Stimulated activated CD4-positive, alpha-beta T cell treated with anti-CD3 and anti-CD28 coated beads, Interleukin-1b, Interleukin-23, amount 100 ng/mL, for 24 hours (primary cell): ENCODE data around the gene FILIP1L.

Experiments
- DNase-seq, 4 experiments: peaks; one replicate each; pipeline ENCODE4 v3.0.0-alpha.2; 2020; ENCODE audit warnings: low read depth in 4 of 4, low spot score in 1 of 4

FILIP1L gene

DNA sequence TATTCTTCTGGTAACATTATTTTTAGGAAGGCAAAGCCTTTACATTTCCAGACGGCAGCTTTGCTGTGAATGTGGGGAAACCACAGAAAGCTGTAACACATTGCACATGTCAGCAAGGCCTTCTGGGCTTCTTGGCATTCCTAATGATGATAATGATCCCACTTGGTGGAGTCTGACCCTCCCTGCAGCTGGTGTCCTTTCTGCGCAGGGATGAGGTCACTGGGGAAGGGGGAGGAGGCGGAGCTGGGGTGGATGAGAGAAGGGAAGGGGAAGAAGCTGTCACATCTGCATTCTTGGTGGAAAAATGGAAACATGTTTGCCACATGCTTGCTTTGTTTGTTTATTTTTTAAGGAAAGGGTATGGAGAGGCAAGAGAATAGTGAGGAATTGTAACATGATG is 68.6 kb downstream of the FILIP1L start:
- no peak for DNase-seq

DNA sequence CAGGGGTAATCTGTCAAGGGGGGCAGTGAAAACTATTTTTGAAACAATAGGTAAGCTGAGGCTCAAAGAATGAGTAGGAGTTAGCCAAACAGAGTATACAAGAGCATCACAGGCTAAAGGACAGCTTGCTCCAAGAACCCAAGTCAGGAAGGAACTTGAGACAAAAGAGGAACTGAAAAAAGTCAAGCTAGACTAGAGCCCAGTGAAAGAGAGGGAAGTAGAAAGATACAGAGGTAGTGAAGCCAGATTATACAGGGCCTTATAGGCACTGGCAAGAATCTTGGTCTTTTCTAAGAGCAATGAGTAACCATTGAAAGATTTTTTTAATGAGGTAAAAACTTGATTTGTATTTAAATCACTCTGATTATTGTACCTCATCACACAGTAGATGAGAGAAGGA is 69.9 kb downstream of the FILIP1L start:
- no peak for DNase-seq

DNA sequence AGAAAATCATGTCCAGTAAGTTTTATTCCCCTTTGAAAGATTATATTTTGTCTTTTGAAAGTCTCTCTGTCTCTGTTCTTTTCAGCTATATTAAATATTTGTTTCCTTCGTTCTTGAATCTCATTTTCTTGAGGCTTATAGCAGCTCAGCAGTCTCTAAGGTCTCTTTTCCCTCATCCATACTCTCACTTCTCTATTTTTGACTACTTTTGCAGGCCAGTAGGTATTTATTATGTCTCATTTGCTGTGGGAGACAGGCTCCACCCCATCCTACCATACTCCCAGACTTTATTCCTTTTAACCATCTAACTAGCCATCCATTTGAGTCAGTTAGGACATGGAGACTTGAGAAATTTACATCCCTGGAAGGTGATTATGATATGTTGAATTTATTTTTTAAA is 71.0 kb downstream of the FILIP1L start:
- DNase-seq, result no peak

DNA sequence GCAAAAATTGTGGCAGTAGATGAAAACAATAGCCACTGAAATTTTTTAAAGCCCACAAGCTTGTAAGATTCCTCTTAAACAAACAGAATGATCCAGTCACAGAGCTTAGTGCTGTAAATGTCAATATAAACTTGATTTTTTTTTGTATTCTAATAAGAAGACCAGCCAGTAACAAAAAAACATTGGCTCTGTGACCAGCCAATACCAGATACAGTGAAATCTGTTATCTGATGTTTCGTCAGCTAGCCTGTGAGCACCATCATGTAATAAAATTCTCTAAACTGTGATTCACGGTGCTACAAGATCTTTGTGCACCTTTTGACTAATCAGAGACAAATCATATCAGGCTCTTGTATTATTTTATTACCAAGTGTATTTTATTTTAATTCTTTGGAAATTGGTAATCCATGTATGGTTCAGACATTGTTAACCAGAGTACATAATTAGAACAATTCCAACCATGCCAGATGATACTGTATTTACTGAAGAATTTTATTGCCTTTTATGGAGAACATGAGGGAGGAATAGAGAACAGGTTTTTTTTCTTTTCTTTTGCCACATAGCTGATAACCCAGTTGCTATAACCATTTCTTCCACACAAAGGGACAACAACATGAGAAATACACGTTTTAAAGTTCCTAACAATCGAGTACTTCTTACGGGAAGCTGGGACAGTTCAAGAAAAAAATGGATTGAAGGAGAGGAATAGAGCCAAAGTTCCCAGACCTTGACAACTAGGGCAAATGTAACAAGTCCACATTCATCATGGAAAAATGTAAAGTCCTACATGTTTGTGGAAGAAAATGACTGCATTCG is 71.9 kb downstream of the FILIP1L start:
- DNase-seq, result no peak

DNA sequence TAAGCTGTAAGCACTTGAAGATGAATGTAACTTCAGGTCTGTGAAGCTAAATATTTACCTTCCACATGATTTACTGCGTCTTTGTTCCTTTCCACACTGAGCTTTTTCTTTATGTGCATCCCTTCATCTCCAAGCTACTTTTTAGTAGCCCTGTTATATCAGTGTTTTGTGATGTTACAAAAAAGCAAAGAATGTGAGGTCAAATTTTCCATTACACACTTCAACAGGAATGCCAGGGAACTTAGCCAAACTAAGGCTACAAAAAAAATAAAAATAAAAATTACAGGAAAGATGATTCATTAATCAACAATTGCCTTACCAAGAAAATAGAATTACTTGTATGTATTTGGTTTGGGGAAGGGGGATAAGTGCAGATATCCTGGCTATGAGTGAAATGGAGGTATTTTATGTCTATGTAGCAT is 73.0 kb downstream of the FILIP1L start:
- no peak for DNase-seq

DNA sequence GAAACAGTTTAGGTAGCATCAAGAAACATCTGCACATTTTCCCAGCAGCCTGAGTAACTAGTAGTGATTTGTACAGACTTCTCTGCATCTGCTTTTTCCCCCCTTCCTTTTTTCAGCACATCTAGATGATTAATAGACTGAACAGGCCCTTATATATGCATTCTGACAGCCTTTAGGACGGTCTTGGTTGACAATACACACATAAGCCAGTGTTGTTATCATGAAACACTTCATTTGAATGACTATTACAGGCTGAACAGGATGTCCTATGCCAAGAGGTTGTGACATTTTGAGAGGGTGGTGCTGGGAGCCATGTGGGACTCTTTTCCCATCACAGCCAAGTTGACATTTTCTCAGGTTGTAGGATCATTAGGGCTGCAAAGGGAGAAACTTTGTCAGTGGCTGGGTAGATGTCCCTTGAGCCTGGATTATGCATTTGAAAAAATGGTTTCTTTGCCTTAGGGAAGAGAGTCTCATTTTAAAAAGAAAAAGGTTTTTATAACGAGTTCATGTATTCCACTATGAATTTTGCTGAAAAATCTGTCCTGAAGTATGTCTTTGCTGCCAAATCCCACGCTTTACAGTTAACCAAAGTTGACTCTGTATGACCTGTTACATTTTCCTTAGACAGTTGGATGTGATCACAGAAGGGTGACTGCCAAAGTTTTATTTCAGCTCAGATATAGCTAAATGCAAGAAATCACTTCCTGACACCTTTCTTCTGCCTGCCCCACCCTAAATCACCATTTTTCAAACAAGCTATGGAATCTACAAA is 73.7 kb downstream of the FILIP1L start:
- no peak for DNase-seq

DNA sequence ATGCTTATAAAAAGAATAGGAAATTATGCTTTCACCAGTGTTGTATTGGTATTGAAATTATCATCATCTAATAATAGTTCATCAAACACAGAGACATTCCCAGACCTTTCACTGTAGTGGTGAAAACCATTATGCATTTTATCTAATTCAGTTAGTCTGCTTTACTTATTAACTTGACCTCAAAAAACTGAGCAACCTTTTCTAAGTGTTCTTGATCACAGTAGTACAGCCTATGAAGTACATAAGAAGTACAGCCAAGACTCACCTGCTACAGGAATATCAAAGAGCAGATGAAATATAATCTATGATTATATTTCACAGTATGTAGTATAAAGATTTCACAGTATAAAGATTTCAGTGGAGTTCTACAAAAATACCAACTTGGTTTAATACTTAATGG is 75.2 kb downstream of the FILIP1L start:
- no peak for DNase-seq

DNA sequence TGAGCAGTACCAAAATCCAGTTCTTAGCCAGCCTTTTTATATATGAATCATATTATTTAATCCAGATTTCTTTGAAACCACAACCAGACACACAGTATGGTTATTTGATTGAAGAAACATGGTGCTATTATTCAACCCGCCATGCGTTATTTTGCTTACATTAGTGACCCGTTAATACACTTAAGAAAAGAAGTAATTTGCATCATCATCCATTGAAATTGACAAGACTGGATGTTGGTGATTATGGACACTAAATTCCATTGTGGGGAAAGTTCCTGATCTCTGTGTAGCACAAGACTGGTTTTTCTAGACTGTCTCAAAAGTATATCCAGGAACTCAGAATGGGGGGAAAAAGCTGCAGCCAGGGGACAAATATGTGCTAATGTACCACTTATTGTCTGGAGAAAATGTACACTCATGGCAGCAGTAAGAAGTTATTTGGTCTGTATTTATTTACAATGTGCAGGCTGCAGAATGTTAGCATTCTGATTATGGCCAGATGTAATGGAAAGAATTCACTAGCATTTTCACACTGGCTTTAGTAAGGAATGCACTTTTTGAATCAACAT is 80.3 kb downstream of the FILIP1L start:
- no peak for DNase-seq

DNA sequence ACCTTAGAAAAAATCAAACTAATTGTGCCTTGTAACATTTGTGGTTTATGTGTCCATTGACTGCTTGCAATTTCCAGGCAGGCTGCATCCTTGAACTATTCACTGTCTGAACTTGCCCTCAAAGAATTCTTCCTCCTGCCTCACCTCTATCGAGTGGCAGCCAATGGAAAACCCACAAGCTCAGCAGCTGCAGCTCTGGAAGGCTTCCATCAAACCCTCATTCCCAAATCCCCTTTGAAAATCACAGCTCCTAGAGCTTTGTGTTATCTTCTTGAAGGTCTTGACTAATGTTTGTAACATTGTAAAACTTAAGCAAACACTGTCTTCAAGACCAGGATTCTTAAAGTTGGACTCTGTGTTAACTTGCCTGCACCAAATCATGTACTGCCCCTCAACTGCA is 81.1 kb downstream of the FILIP1L start:
- no peak for DNase-seq

DNA sequence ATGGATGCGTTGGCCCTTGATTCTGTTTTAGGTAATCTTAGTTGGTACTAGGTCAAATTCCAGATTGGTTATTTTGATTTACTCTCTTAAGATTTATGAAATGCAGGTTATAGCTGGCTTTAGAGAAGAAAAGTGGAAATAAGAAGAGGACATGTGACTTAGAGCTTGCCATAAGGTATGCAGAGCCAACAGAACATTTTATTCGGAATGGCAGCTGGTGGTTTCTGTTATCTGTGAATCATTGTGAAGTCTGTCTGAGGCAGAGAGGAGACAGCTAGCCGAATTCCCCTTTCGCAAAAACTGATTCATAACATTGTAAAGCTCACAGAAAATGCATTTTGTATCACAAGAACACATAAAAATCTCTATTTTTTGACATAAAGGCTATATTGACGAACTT is 82.1 kb downstream of the FILIP1L start:
- no peak for DNase-seq

DNA sequence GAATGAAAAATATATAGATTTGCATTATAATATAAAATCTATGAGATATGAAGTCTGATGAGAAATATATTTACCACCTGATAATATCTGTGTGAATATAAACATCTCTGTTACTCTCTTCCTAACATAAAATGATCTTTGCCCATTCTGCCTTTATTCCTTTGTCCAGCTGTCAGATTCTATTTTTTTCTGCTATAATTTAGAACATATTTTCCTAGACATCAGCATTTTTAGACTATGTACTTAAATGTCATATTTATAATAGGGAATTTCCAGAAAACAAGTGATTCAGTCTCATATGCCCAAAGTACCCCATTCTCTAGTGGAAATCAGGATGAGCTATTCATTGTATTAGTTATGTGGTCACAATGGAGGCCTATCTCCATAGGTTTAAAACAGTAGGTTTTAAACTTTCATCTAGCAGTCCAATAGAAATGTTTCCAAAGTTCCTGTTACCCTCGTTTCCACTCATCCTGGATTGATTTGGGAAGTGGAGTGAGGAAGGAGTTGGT is 83.3 kb downstream of the FILIP1L start:
- no peak for DNase-seq

DNA sequence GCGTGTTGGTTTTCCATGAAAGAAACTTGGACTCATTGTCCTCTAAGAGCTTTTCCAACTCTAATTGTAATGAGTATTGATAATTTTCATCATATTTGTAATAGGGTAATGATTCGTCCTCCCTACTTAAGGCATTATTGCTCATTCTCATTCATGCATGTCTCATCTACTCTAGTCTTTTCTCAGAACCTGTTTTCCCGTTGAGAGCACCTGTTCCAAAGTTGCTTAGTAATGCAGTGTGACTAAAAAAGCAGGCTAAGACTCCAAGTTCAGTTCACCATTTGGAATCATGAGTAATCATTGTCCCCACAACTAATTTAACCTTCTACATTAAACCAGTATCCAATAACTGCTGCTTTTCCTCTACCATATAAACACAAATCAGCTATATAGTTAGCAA is 84.0 kb downstream of the FILIP1L start:
- no peak for DNase-seq

DNA sequence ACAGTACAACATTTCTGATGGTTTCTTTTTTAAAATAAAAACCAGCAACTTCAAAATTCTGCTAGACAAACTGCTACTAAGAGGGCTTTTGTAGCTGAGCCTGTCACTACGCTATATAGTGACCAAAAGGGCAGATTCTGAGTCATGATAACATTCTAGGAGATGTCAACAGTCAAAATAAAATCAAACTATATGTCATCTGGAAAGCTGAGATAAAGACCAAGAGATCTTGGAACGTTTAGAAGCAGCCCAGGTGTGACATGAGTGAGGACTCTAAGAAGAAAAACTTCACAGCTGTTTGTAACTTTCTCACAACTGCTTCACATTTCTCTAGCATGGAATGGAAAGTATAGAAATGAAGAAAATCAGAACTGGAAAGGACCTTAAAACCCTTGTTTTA is 84.6 kb downstream of the FILIP1L start:
- no peak for DNase-seq

DNA sequence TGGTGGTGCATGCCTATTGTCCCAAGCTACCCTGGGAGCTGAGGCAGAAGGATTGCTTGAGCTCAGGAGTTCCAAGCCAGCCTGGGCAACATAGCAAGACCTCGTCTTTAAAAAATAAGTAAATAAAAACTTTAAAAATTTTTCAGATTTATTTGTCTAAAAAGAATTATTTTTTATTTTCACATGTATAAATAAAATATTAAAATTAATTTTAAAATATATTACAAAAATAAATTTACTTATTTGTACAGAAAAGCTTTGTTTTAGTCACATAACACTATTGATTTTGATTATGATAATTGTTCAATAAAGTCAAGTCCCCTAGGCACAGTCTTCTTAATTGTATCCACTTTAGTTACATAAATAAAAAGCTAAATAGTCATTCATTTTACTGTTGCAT is 85.2 kb downstream of the FILIP1L start:
- DNase-seq, result no peak

DNA sequence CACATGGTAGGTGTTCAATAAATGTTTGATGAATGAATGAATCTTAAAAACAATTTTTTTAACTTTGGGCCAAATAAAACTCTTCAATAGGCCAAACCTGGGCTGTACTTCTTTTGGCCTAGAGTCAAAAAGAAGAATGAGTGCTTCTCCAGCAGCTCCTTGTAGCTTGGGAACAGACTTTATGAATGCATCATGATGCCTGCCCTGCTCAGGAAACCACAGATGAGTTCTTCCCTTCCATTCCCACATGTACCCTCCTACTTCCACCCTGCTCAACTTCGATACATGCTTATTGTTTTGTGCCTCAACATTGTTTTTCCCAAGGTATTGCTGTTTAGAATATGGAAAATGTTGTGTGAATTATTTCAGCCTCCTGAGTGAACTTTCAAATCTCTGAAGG is 87.0 kb downstream of the FILIP1L start:
- no peak for DNase-seq

DNA sequence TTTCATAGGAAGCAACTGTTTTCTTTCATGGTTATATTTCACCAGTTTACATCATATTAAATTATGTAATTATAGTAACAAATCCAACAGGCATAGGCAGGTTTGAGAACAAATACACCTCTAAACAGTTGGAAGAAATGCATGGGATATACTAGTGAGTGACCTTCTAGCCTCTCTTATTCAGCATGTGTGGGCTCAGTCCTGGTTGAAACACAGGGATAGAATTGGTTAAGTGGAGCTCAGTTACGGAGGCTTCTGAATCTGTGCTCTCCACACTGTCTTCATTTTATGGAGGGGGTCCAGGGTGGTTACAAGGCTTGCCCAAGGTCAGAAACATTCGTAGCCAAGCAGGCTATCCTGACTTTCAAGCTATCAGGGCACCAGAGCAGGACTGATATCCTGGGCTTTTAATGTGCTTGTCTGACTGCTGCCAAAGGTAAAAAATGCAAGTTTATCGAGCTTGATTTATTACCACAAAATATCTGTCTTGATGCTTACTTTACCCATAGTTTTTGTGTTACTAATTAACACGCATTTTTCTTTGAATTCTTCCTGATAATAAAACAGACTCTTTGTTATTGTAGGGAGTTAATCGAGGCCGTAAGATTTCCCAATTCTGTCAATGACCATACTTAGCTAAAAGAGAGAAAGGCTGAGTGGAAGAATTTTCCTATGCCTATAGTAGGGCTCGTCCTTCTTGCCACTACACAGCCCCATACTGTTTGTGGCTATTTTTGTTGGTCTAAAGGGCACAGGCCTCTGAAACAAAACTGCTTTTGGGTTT is 89.6 kb downstream of the FILIP1L start:
- no peak for DNase-seq

DNA sequence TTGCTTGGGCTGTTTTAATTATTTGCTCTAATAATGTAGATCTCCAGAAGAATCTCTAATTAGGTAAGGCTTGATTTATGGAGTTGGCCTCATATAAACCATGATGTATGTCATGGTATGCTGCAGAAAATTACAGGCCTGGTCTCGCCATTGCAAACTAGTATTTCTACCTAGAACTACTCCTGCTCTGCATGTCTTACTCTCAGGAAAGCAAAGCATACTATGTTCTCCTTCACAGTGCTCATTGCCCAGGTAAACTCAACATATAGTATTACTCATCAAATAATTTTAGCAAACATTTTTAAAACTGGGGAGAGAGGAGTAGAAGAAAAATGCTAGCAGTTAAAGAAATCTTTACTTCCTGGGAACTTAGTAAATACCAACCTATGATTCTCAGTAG is 90.7 kb downstream of the FILIP1L start:
- DNase-seq, result no peak

DNA sequence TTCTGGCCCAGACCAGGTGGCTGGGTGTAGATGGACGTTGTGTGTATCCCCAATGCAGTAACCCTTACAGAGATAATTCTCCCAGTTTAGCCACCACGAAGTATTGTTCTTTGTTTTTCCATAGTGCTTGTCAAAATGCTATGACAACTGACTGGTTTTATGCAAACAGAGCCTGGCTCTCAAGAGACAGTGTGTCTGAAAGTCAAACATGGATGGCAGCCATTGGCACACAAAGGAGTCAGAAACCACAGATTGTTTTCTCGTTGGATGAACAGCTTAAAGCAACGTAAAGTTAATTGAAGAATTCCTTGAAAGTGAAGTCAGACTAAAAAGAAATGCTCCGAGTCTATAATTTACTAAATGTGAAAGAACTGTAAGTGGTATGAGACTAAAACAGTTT is 91.2 kb downstream of the FILIP1L start:
- no peak for DNase-seq

DNA sequence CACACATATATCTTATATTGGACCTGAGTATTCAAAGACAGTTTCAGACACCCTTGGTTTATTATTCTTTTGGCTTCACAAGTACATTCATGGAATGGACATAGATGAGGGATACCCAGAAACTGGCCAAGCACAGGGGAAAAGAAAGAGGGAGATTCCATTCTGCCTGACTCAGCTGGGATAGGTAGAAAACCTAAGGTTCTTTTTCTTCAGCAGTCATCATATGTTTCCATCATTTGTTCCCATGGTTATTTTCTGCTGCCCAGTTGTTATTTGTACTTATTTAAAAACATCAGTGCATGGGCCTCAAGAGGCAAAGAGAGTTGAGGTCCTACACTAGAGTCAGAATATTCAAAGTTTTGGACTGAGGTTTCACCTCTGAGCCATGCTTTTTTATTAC is 91.8 kb downstream of the FILIP1L start:
- DNase-seq, result no peak

DNA sequence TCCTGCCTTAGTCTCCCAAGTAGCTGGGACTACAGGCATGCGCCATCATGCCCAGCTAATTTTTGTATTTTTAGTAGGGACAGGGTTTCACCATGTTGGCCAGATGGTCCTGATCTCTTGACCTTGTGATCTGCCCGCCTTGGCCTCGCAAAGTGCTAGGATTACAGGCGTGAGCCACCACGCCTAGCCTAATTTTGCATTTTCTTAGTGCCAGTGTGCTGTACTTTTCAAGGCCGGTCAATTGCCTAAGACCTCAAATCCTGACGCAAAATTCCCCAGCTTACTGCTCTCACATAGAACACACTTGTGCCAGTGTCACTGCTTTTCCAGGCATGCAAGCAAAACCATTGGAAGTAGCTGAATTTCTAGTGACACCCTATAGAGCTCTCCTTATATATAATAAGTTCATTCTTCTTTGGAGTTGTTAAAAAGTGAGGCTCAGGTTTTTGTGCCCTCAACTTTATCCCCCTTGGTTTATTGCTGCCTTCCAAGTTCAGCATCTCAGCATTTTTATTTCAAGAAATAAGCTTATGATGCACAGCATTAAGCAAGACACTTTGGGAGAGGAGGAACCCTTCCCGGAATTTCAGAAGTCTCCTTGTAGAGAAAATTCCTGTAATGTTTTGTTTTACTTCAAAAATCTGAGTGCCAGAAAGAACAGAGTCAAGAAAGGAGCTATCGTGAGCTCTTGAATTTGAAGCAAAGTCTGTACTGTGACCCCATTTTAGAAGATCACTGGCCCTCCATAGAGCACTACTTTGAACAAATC is 93.2 kb downstream of the FILIP1L start:
- DNase-seq, result no peak

DNA sequence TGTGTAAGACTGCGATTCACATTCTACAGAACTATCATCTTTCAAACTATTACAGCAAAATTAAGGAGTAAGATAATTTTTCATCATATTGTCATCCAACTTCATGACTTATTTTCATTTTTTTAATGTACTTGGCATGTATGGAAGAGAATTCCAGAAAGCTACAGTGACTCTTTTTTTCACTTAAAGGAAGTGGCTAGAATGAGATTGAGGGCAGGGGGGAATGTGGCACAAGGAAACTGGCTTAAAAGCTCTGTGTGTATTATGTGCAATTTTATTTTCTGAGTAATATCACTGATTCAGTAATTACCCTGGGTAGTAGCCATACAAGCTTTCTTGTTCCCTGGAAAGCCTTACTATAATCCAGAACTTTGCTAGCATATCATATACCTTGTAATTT is 94.6 kb downstream of the FILIP1L start:
- DNase-seq, result no peak
